ENCODE results near the gene DNAAF2. TPM values are rescaled to one million over a fixed set of nuclear protein-coding genes. Genes with fewer than 3 reads are reported as not detected.

Gene DNAAF2, protein sequence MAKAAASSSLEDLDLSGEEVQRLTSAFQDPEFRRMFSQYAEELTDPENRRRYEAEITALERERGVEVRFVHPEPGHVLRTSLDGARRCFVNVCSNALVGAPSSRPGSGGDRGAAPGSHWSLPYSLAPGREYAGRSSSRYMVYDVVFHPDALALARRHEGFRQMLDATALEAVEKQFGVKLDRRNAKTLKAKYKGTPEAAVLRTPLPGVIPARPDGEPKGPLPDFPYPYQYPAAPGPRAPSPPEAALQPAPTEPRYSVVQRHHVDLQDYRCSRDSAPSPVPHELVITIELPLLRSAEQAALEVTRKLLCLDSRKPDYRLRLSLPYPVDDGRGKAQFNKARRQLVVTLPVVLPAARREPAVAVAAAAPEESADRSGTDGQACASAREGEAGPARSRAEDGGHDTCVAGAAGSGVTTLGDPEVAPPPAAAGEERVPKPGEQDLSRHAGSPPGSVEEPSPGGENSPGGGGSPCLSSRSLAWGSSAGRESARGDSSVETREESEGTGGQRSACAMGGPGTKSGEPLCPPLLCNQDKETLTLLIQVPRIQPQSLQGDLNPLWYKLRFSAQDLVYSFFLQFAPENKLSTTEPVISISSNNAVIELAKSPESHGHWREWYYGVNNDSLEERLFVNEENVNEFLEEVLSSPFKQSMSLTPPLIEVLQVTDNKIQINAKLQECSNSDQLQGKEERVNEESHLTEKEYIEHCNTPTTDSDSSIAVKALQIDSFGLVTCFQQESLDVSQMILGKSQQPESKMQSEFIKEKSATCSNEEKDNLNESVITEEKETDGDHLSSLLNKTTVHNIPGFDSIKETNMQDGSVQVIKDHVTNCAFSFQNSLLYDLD
- total RNA-seq, result 8.3 and 8.6 TPM in 2 replicates

DNA sequence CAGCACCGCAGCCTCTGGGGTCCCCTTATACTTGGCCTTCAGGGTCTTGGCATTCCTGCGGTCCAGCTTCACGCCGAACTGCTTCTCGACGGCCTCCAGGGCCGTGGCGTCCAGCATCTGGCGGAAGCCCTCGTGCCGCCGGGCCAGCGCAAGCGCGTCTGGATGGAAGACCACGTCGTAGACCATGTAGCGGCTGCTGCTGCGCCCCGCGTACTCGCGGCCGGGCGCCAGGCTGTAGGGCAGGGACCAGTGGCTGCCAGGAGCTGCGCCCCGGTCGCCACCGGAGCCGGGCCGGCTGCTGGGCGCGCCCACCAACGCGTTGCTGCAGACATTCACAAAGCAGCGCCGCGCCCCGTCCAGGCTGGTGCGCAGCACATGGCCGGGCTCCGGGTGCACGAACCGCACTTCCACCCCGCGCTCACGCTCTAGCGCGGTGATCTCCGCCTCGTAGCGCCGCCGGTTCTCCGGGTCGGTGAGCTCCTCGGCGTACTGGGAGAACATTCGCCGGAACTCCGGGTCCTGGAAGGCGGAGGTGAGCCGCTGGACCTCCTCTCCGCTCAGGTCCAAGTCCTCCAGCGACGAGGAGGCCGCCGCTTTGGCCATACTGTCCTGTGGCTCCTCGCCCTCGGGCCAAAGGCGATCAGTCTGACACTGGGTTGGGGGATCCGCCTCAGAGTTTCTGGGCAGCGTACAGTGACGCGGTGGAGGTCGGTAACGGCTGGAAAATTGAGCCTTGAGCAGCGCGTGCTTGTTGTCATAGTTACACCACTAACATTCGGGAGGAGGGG lies at the start of gene DNAAF2:
Gene DNAAF2 (minus strand): TSS at position 698 of the 788 bp plus-strand sequence. CDS start 95 bp downstream, at position 603.

DNA sequence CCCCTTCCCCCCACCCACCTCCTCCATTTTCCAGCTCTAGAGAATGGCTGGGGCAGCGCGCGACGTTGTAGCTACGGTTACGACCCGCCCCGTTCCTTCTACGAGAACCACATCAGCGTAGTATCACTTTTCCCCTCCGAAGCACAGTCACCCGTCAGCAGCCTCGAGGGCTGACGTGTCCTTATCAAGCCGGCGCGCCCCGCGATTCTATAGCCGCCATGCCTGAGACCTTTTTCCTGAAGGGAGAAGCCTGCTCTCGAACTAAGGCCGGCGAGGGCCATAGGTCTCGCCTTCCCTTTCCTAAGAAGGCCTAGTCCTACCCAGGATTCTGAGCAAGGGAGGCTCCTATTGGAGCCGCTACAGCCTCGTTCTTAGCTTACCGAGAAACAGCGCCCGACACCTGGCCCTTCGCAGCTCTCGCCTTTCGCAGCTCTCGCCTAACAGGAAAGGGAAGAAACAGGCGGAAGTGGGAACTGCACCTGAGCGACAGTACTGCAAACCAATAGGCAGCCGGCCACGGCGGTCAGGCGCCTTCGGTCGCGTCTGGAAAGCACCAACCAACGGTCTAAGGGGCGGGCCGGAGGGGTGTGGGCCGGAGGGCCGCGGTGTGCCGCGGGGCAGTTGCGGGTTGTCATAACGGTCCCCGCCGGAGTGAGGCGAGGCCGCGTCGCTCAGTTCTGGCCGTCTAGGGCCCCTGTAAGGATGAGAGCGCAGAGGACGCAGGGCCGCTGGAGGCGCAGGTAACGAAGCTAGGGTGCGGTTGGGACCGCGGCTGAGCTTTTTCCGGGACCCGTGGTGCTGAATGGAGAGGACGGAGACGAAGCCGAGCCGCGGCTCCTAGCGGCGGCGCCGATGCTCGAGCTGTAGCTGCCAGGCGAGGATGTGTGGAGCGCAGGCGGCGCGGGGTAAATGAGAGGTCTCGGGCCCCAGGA lies 14.6 kb downstream of the DNAAF2 start, which contains the start of the genes MGAT2 and RPL36AL:
Gene MGAT2 (plus strand): TSS at position 618 of the 932 bp plus-strand sequence. CDS start 470 bp downstream, outside the sequence.
Gene RPL36AL (minus strand): TSS at position 445 of the 932 bp plus-strand sequence. CDS start 1,522 bp downstream, outside the sequence.

DNA sequence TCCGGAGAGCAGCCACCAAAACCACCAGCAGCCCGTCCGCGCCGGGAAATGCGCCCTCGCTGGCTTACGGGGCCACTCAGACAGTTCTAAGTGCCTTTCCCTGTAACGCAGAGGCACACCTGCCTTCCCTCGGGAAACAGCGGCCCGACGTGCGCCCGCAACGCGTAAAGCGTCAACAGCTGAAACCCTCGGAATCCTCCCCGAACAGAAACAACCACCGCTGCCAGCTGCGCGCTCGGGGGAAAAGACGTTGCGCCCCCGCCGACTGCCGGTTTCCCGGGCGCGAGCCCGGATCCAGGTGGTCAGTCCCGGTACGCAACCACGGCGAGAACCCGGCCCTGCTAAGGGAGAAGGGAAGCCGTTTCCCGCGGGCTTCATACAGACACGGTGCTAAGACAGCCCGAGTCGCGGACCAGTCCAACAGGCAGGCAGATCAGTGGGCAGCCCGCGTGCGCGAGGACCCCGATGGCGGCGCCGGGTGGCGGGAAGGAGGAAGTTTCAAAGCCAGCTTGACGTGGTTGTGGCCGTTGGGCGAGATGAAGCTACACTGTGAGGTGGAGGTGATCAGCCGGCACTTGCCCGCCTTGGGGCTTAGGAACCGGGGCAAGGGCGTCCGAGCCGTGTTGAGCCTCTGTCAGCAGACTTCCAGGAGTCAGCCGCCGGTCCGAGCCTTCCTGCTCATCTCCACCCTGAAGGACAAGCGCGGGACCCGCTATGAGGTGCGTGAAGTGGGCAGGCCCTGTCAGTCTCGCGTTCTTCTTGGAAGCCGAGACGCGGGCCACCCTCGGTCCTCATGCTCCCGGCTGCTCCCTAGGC lies 36.4 kb downstream of the DNAAF2 start, which contains the start of gene LRR1:
Gene LRR1 (plus strand): TSS at position 456 of the 816 bp plus-strand sequence. CDS start 81 bp downstream, at position 537.

DNA sequence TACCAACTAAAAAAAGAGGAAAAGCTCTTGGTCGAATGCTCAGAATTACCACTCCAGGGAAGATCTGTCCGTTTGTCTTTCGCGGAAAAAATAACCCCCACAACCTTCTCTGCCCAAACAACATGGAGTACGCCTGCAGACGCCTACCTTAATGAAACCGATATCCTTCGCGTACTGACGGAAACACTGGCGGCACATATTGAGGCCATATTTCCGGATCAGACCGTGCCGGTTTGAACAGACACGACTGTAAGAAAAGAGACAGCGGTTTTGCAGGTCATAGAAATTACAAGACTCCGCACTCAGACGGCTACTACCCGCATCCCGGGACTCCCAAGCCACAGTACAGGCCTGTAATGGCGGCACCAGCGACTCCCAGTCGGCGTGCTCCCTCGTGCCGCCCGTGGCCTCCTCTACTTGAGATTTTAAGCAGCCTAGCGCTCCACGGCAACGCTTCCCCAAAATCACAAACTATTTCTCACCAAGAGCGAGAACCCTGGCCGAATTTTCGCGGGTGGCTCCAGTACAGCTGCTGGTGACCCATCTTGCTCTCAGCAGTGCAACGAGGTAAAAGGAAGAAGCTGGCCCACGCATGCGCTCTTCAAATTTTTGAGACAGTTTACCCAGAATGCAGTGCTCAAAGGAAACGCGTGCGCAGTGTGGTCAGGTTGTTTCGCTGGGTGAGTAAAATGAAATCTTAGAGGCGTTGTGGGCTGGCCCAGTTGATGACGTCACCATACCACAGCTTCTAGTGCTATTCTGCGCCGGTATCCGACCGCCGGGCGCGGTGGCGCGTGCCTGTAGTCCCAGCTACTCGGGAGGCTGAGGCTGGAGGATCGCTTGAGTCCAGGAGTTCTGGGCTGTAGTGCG lies 49.0 kb downstream of the DNAAF2 start, which contains the start of gene RPS29:
Gene RPS29 (minus strand): TSS at position 578 of the 870 bp plus-strand sequence. CDS start 34 bp downstream, at position 544.

Other genes with a start within 250 kb of the DNAAF2 start
- 1,266 and 2,197 TPM in 2 replicates for gene RPS29, start 48.9 kb downstream of the DNAAF2 start, total RNA-seq
- gene LRR1, start 36.3 kb downstream of the DNAAF2 start, total RNA-seq, result 16.8 and 29.2 TPM in 2 replicates
- 293 and 301 TPM in 2 replicates for gene RPL36AL, start 14.6 kb downstream of the DNAAF2 start, total RNA-seq
- gene MGAT2, start 14.4 kb downstream of the DNAAF2 start, total RNA-seq, result 72.4 and 77.1 TPM in 2 replicates
- gene POLE2, start 53.0 kb upstream of the DNAAF2 start, total RNA-seq, result 6.3 and 13.0 TPM in 2 replicates
- gene KLHDC1, start 57.9 kb upstream of the DNAAF2 start, total RNA-seq, result 1.1 and 3.6 TPM in 2 replicates
- 56.2 and 73.8 TPM in 2 replicates for gene KLHDC2, start 132.9 kb upstream of the DNAAF2 start, total RNA-seq
- 54.5 and 64.2 TPM in 2 replicates for gene NEMF, start 217.5 kb upstream of the DNAAF2 start, total RNA-seq

Measured in endothelial cell of coronary artery (primary cell).